GM12875 (cell line): Measurements from ENCODE around the gene MCTP1.

Experiments used
- H3K4me3 ChIP-seq: one replicate; pipeline ENCODE4 v1.5.1; 2011; ENCODE audit warnings: low read depth, low read length, control low read depth
- CTCF ChIP-seq: IDR thresholded peaks from 2 replicates; pipeline ENCODE4 v1.5.1; 2011; ENCODE audit warnings: low read depth, mild to moderate bottlenecking, control low read depth, inconsistent platforms, low read length, moderate library complexity, borderline replicate concordance; ENCODE audit not compliant: insufficient read depth

MCTP1 gene

GRCh38 chr5:94890907-94891306, 394.0 kb downstream of the MCTP1 start:
- H3K4me3 ChIP-seq: no peak overlapping the region
- no peak for TF ChIP-seq CTCF

- H3K4me3 ChIP-seq: no peak overlapping the region
- TF ChIP-seq CTCF: no peak
Measured at GRCh38 chr5:94888674-94889073, 396.2 kb downstream of the MCTP1 start.

- H3K4me3 ChIP-seq: no peak overlapping the region
- no peak for TF ChIP-seq CTCF
Measured at GRCh38 chr5:94885931-94886330, 399.0 kb downstream of the MCTP1 start.

GRCh38 chr5:94884311-94884710, 400.6 kb downstream of the MCTP1 start:
- TF ChIP-seq CTCF: no peak

GRCh38 chr5:94872526-94872925, 412.4 kb downstream of the MCTP1 start:
- TF ChIP-seq CTCF: no peak
- H3K4me3 ChIP-seq: no peak overlapping the region

More at GRCh38 chr5:94884311-94884710, 400.6 kb downstream of the MCTP1 start:
- no peak overlapping the region for H3K4me3 ChIP-seq

- H3K4me3 ChIP-seq: no peak overlapping the region
- no peak for TF ChIP-seq CTCF
Measured at GRCh38 chr5:94870511-94871183, 414.2 kb downstream of the MCTP1 start.

- TF ChIP-seq CTCF: no peak
- no peak overlapping the region for H3K4me3 ChIP-seq
Measured at GRCh38 chr5:94869921-94870320, 415.0 kb downstream of the MCTP1 start.
